DOHH2 (cell line): Measurements from ENCODE around the gene SPA17.

Source experiments
- EZH2phosphoT487 ChIP-seq: fragments of 200-600 bp; sonication (generic); IDR thresholded peaks from 2 replicates; pipeline ENCODE4 v1.6.1; 2017; ENCODE audit warnings: borderline replicate concordance, mild to moderate bottlenecking, antibody characterized with exemption, low read length, moderate library complexity, mixed read lengths
- TF ChIP-seq, protein P1 (sequence below): fragments of 200-600 bp; sonication (generic); IDR thresholded peaks from one replicate; pipeline ENCODE4 v1.5.1; 2014; ENCODE audit warnings: antibody characterized with exemption, mild to moderate bottlenecking, low read depth, low read length; ENCODE audit not compliant: poor library complexity, severe bottlenecking

DNA sequence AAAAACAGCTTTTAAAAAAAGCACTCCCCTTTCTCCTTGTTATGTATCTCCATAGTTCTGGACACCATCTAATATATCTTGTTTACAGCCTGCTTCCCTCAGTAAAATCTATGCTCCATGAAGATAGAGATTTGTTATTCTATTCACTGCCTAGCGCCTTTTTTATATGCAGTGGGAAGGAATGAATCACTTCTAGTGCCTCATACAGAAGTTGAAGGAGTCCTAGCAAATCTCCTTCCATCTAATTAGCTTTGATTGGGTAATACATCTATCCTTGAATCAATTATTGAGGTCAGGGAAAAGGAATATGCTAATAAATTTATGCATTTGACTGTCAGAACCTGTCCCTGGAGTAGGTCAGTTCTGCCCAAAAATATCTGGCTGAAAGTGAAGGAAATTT lies 25.8 kb downstream of the SPA17 start:
- TF ChIP-seq, protein P1, sequence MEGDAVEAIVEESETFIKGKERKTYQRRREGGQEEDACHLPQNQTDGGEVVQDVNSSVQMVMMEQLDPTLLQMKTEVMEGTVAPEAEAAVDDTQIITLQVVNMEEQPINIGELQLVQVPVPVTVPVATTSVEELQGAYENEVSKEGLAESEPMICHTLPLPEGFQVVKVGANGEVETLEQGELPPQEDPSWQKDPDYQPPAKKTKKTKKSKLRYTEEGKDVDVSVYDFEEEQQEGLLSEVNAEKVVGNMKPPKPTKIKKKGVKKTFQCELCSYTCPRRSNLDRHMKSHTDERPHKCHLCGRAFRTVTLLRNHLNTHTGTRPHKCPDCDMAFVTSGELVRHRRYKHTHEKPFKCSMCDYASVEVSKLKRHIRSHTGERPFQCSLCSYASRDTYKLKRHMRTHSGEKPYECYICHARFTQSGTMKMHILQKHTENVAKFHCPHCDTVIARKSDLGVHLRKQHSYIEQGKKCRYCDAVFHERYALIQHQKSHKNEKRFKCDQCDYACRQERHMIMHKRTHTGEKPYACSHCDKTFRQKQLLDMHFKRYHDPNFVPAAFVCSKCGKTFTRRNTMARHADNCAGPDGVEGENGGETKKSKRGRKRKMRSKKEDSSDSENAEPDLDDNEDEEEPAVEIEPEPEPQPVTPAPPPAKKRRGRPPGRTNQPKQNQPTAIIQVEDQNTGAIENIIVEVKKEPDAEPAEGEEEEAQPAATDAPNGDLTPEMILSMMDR: no peak
- TF ChIP-seq EZH2phosphoT487: no peak
